Natural killer cell (primary cell): Measurements from ENCODE around the gene CTNNA2. TPM values are rescaled to one million over a fixed set of nuclear protein-coding genes. Genes with fewer than 3 reads are reported as not detected.
"Not testable (repeated sequence)": the region's sequence is repeated elsewhere in the genome, so short reads cannot be mapped to it uniquely, and the experiment has no call there.

ENCODE experiments used
- ATAC-seq, 3 donors: fragments of 150-1000 bp in 2 of 3; fragments of 200-7000 bp in 1 of 3; cut with Tn5 transposase; 1 replicate in 1 of 3; 2 replicates in 2 of 3; pipeline ENCODE4 v1.10.0; 2021; ENCODE audit warnings: mild to moderate bottlenecking in 2 of 3, moderate library complexity in 2 of 3
- DNase-seq, 2 donors: peaks; one replicate each; pipeline versions ENCODE4 v3.0.0 to v3.0.0-alpha.2; 2013 to 2021; ENCODE audit warnings: mixed read lengths in 1 of 2
- H3K27ac ChIP-seq: one replicate; pipeline ENCODE4 v1.5.1; 2013; ENCODE audit warnings: mild to moderate bottlenecking, low read length
- H3K27me3 ChIP-seq: one replicate; pipeline ENCODE4 v1.6.1; 2013; ENCODE audit warnings: low read length; ENCODE audit not compliant: control insufficient read depth, insufficient read depth
- H3K36me3 ChIP-seq: one replicate; pipeline ENCODE4 v1.6.1; 2013; ENCODE audit warnings: low read length; ENCODE audit not compliant: control insufficient read depth, insufficient read depth
- H3K4me1 ChIP-seq: one replicate; pipeline ENCODE4 v1.6.1; 2013; ENCODE audit warnings: low read length; ENCODE audit not compliant: control insufficient read depth, insufficient read depth
- H3K4me3 ChIP-seq: one replicate; pipeline ENCODE4 v1.5.1; 2013; ENCODE audit warnings: low read length
- H3K9me3 ChIP-seq: one replicate; pipeline ENCODE4 v1.6.1; 2013; ENCODE audit warnings: low read length; ENCODE audit not compliant: control insufficient read depth, insufficient read depth
- H3K27ac Mint-ChIP-seq, 2 donors: one replicate each; pipeline ENCODE4 v1.8.0; 2022; ENCODE audit warnings: mild to moderate bottlenecking in 2 of 2, mixed read lengths in 2 of 2, moderate library complexity in 1 of 2
- H3K27me3 Mint-ChIP-seq, 2 donors: one replicate each; pipeline ENCODE4 v1.8.0; 2022; ENCODE audit warnings: low read depth in 2 of 2, mixed read lengths in 2 of 2
- H3K36me3 Mint-ChIP-seq: one replicate; pipeline ENCODE4 v1.8.0; 2022; ENCODE audit warnings: mixed read lengths
- H3K4me1 Mint-ChIP-seq, 2 donors: one replicate each; pipeline ENCODE4 v1.8.0; 2022; ENCODE audit warnings: mixed read lengths in 2 of 2
- H3K4me3 Mint-ChIP-seq: one replicate; pipeline ENCODE4 v1.8.0; 2022; ENCODE audit warnings: mild to moderate bottlenecking, moderate library complexity, mixed read lengths
- H3K9me3 Mint-ChIP-seq, 2 donors: one replicate each; pipeline ENCODE4 v1.8.0; 2022; ENCODE audit warnings: mixed read lengths in 2 of 2
- CTCF ChIP-seq: fragments of 200-600 bp; IDR thresholded peaks from one replicate; pipeline ENCODE4 v1.8.0; 2022; ENCODE audit warnings: antibody characterized with exemption
- WGBS: methylation state at CpG from one replicate; pipeline ENCODE4 v1.1.7; 2013; ENCODE audit warnings: missing lambda C conversion rate; ENCODE audit not compliant: insufficient coverage; 5-methylcytosine and 5-hydroxymethylcytosine counted together
- intact Hi-C: fragments of 100-400 bp; cut with micrococcal nuclease; formaldehyde crosslinking; loops from one replicate; pipeline ENCODE4 v1.14.2; 2022
- total RNA-seq, 4 donors: library from RNA; stranded (reverse); fragments of 120-200 nt in 1 of 4; gene quantifications; one replicate each; pipeline versions ENCODE4 v1.2.3 to v1.2.4, GENCODE V29; 2013 to 2022

CTNNA2 gene
- total RNA-seq, 3 donors from 2014 or later (not counting 1 experiment from before 2014, with no cell fraction given), result not detected

- peaks cover 9 to 14% of the 10 kb centered on the region in 2 donors for H3K9me3 Mint-ChIP-seq
- H3K27me3 Mint-ChIP-seq, result no peaks in the 10 kb centered on the region
- no peak for TF ChIP-seq CTCF
- no peaks in the 10 kb centered on the region for H3K36me3 Mint-ChIP-seq
- H3K4me3 Mint-ChIP-seq, result no peak overlapping the region
- intact Hi-C loops, result no loop called here
- no peak overlapping the region for H3K4me3 ChIP-seq
- no peaks in the 10 kb centered on the region for H3K36me3 ChIP-seq
- DNase-seq (no peak), ATAC-seq (no peak)
- H3K27ac Mint-ChIP-seq, result no peak overlapping the region
- 91% methylated on average over 1 of the region's 1 CpG for WGBS
- H3K4me1 ChIP-seq, result no peaks in the 10 kb centered on the region
- H3K4me1 Mint-ChIP-seq, result no peaks in the 10 kb centered on the region
- peaks cover 11% of the 10 kb centered on the region for H3K9me3 ChIP-seq
- H3K27me3 ChIP-seq, result no peaks in the 10 kb centered on the region
- H3K27ac ChIP-seq, result no peak overlapping the region
Measured at GRCh38 chr2:80136338-80136737, 623.5 kb downstream of the CTNNA2 start.

- no peaks in the 10 kb centered on the region for H3K27me3 ChIP-seq
- ATAC-seq (no peak), DNase-seq (no peak)
- H3K9me3 Mint-ChIP-seq, result peaks cover 10 to 14% of the 10 kb centered on the region in 2 donors
- intact Hi-C loops, result no loop called here
- no peak overlapping the region for H3K27ac Mint-ChIP-seq
- no peaks in the 10 kb centered on the region for H3K4me1 Mint-ChIP-seq
- no peak overlapping the region for H3K4me3 ChIP-seq
- no peak overlapping the region for H3K27ac ChIP-seq
- H3K36me3 Mint-ChIP-seq, result no peaks in the 10 kb centered on the region
- H3K4me1 ChIP-seq, result no peaks in the 10 kb centered on the region
- no peaks in the 10 kb centered on the region for H3K36me3 ChIP-seq
- no peak overlapping the region for H3K4me3 Mint-ChIP-seq
- H3K27me3 Mint-ChIP-seq, result no peaks in the 10 kb centered on the region
- 61% methylated on average over 2 of the region's 4 CpGs for WGBS
- H3K9me3 ChIP-seq, result peaks cover 11% of the 10 kb centered on the region
- TF ChIP-seq CTCF, result no peak
Measured at GRCh38 chr2:80139001-80139400, 626.1 kb downstream of the CTNNA2 start.

- no peak for TF ChIP-seq CTCF
- Mint-ChIP-seq H3K27ac (no peak overlapping the region), H3K27me3 (no peaks in the 10 kb centered on the region), H3K36me3 (no peaks in the 10 kb centered on the region), H3K4me1 (no peaks in the 10 kb centered on the region), H3K4me3 (no peak overlapping the region), H3K9me3 (peaks cover 12 to 20% of the 10 kb centered on the region in 2 donors)
- no peaks in the 10 kb centered on the region for H3K4me1 ChIP-seq
- intact Hi-C loops, result no loop called here
- H3K27me3 ChIP-seq, result no peaks in the 10 kb centered on the region
- peaks cover 8% of the 10 kb centered on the region for H3K9me3 ChIP-seq
- no peak for ATAC-seq
- DNase-seq, result no peak
- H3K27ac ChIP-seq, result no peak overlapping the region
- H3K36me3 ChIP-seq, result no peaks in the 10 kb centered on the region
- 100% methylated on average over 3 of the region's 4 CpGs for WGBS
- no peak overlapping the region for H3K4me3 ChIP-seq
Measured at GRCh38 chr2:80141007-80141726, 628.3 kb downstream of the CTNNA2 start.

- Mint-ChIP-seq H3K9me3 (peaks cover 11 to 16% of the 10 kb centered on the region in 2 donors), H3K27me3 (no peaks in the 10 kb centered on the region), H3K27ac (no peak overlapping the region), H3K4me3 (no peak overlapping the region), H3K36me3 (no peaks in the 10 kb centered on the region), H3K4me1 (no peaks in the 10 kb centered on the region)
- Histone ChIP-seq H3K4me1 (no peaks in the 10 kb centered on the region), H3K27me3 (no peaks in the 10 kb centered on the region), H3K4me3 (no peak overlapping the region), H3K36me3 (no peaks in the 10 kb centered on the region), H3K9me3 (peaks cover 3% of the 10 kb centered on the region), H3K27ac (no peak overlapping the region)
- DNase-seq (no peak), ATAC-seq (no peak)
- WGBS, result 80% methylated on average over 4 of the region's 4 CpGs
- intact Hi-C loops, result no loop called here
- TF ChIP-seq CTCF, result no peak
Measured at GRCh38 chr2:80145499-80145898, 632.6 kb downstream of the CTNNA2 start.

- H3K27ac ChIP-seq, H3K27me3 ChIP-seq, H3K36me3 ChIP-seq, H3K36me3 Mint-ChIP-seq, H3K4me3 ChIP-seq, H3K27ac Mint-ChIP-seq, H3K4me3 Mint-ChIP-seq, DNase-seq, H3K9me3 ChIP-seq, H3K4me1 Mint-ChIP-seq, ATAC-seq, H3K4me1 ChIP-seq, H3K27me3 Mint-ChIP-seq, intact Hi-C loops: not testable (repeated sequence)
- H3K9me3 Mint-ChIP-seq, result peaks cover 13 to 16% of the 10 kb centered on the region in 2 donors
- WGBS, result 84% methylated on average over 1 of the region's 5 CpGs
Measured at GRCh38 chr2:80146757-80147156, 633.9 kb downstream of the CTNNA2 start.
